Measurements from ENCODE around the gene FOXD1. TPM values are rescaled to one million over a fixed set of nuclear protein-coding genes. Genes with fewer than 3 reads are reported as not detected.

The FOXD1 gene
- total RNA-seq, 2 donors from 2014 or later = 0.17 to 0.24 TPM

DNA sequence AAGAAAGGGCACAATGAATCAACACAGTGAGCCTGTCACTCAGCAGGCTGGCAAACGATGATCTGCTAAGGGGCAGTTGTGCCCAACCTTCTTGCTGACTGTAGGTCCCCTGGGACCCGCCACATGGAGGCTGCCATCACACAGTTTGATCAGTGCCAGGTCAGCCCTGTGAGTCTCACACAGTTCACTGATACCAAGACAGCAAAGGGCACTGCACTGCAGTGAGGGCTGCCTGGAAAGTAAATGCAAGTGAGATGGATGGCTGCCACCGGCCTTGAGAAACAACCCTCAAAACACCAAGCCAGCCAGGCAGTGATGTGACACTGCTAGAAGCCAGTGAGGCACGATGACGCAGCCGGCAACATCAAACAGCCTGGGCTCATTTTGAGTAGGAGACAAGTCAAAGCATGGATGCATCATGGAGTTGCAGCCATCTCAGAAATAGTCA lies 30.3 kb downstream of the FOXD1 start:
- no peak overlapping the region for H3K4me3 ChIP-seq
- no peak overlapping the region for H3K9ac ChIP-seq (ENCODE audit: low read depth in 2 of 2, low read length in 2 of 2)
- no peak overlapping the region for H3K27ac ChIP-seq
- DNase-seq = no peak
- TF ChIP-seq, protein P1, sequence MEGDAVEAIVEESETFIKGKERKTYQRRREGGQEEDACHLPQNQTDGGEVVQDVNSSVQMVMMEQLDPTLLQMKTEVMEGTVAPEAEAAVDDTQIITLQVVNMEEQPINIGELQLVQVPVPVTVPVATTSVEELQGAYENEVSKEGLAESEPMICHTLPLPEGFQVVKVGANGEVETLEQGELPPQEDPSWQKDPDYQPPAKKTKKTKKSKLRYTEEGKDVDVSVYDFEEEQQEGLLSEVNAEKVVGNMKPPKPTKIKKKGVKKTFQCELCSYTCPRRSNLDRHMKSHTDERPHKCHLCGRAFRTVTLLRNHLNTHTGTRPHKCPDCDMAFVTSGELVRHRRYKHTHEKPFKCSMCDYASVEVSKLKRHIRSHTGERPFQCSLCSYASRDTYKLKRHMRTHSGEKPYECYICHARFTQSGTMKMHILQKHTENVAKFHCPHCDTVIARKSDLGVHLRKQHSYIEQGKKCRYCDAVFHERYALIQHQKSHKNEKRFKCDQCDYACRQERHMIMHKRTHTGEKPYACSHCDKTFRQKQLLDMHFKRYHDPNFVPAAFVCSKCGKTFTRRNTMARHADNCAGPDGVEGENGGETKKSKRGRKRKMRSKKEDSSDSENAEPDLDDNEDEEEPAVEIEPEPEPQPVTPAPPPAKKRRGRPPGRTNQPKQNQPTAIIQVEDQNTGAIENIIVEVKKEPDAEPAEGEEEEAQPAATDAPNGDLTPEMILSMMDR (IDR thresholded peaks at IDR 0.05) = no peak
- no peaks in the 10 kb centered on the region for H3K36me3 ChIP-seq
- peaks cover 57% of the 10 kb centered on the region for H3K27me3 ChIP-seq
- H3K4me1 ChIP-seq = no peaks in the 10 kb centered on the region
- intact Hi-C loops (cut with DNase I) = no loop called here
- no peaks in the 10 kb centered on the region for H3K9me3 ChIP-seq

DNA sequence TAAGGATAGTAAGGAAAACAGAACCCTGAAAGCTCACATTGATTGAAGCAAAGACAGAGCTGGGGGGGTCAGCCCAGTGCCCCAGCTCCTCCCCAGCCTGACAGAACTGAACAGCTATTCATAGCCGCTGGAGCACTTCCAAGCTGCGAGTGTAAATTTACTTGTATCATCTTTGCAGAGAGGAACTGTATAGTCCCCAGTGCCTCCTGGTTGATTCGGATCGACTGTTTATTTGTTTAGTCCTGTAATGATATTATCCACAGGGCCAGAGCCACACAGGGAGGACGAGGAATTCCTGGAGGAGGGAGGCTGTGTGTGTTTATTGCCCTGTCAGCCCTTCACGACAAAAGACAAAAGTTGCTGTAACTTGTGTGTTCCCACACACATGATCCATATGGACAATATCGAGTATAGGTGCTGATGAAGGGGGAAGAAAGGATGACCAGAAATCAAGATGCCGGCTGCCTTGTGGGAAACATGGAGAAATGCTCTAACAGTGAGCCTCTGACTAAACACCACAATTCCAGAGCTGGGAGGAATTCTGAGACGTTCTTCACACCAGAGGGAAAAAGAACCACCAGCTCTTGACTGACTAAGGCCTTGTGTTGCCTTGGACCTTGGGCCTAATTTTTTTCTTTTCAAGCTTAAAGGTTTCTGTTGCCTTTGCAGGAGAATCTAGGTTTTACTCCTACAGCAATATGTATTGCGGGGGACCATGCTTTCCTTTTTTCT lies 31.1 kb downstream of the FOXD1 start:
- H3K36me3 ChIP-seq = no peaks in the 10 kb centered on the region
- no peak for DNase-seq
- no peak overlapping the region for H3K9ac ChIP-seq (ENCODE audit: low read depth in 2 of 2, low read length in 2 of 2)
- peaks cover 57% of the 10 kb centered on the region for H3K27me3 ChIP-seq
- no peaks in the 10 kb centered on the region for H3K9me3 ChIP-seq
- no peak overlapping the region for H3K4me3 ChIP-seq
- TF ChIP-seq, protein P1 (IDR thresholded peaks at IDR 0.05) = no peak
- H3K27ac ChIP-seq = no peak overlapping the region
- H3K4me1 ChIP-seq = no peaks in the 10 kb centered on the region
- intact Hi-C loops (cut with DNase I) = no loop called here

DNA sequence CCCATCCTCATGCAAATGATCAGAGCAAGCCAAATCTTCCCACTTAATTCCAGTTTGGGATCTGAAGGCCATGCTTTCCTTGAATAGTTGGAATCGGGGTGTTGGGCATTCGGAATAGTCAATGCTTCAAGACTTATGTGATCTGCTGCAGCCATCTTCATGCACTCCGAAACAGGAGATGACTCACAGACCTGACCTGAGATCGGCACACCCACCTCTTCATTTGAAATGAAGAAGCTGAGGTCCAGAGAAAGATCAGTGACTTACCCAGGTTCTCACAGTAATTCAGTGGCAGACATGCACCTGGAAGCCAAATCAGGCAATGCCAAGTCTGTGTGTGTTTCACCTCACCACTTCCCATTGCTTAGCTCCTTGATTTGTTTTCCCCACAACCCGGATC lies 33.0 kb downstream of the FOXD1 start:
- DNase-seq = no peak
- H3K27me3 ChIP-seq = peaks cover 41% of the 10 kb centered on the region
- intact Hi-C loops (cut with DNase I) = no loop called here
- H3K27ac ChIP-seq = no peak overlapping the region
- H3K4me1 ChIP-seq = no peaks in the 10 kb centered on the region
- H3K9ac ChIP-seq (ENCODE audit: low read depth in 2 of 2, low read length in 2 of 2) = no peak overlapping the region
- TF ChIP-seq, protein P1 (IDR thresholded peaks at IDR 0.05) = no peak
- no peaks in the 10 kb centered on the region for H3K9me3 ChIP-seq
- no peak overlapping the region for H3K4me3 ChIP-seq
- H3K36me3 ChIP-seq = no peaks in the 10 kb centered on the region

DNA sequence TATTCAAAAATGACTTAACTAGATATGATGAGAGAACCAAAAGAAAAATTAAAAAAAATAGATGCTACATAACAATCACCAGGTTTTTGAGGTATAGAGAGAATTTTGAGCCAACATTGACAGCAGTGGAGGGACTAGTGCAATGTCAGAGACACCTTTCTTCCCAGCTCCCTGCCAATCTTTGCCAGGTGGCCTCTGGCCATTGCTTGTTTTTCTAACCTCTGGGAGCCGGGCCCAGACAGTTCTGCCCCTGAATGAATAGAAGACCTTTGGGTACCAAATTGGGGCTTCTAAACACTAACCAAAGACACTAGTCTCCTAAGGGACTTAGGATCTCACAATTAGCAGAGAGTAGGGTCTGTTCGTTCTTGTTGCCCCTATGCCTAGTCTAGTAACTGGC lies 33.4 kb downstream of the FOXD1 start:
- H3K27me3 ChIP-seq = peaks cover 37% of the 10 kb centered on the region
- no peaks in the 10 kb centered on the region for H3K4me1 ChIP-seq
- H3K4me3 ChIP-seq = no peak overlapping the region
- H3K27ac ChIP-seq = no peak overlapping the region
- no peaks in the 10 kb centered on the region for H3K9me3 ChIP-seq
- no peaks in the 10 kb centered on the region for H3K36me3 ChIP-seq
- intact Hi-C loops (cut with DNase I) = no loop called here
- no peak overlapping the region for H3K9ac ChIP-seq (ENCODE audit: low read depth in 2 of 2, low read length in 2 of 2)
- TF ChIP-seq, protein P1 (IDR thresholded peaks at IDR 0.05) = no peak
- DNase-seq = no peak

DNA sequence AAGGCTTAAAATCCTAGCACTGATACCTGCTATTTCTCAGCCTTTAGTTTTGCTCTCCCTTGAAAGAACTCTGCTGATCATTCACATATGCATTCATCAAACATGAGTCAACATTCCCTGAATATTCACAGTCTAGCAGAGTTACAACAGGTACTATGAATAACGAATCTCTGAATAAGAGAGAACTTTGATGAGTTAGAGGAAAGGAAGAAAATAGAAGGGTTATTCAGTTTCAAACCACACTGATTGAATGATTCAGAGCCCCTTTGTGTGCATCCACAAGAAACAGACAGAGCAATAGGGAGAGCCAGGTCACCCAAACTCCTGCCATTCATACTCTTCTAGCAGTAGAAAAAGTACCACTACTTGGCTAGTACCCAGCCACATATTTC lies 36.0 kb downstream of the FOXD1 start:
- no peak overlapping the region for H3K27ac ChIP-seq
- no peaks in the 10 kb centered on the region for H3K4me1 ChIP-seq
- H3K27me3 ChIP-seq = peaks cover 12% of the 10 kb centered on the region
- no peak for DNase-seq
- intact Hi-C loops (cut with DNase I) = no loop called here
- H3K9me3 ChIP-seq = no peaks in the 10 kb centered on the region
- no peak overlapping the region for H3K9ac ChIP-seq (ENCODE audit: low read depth in 2 of 2, low read length in 2 of 2)
- TF ChIP-seq, protein P1 (IDR thresholded peaks at IDR 0.05) = no peak
- H3K36me3 ChIP-seq = no peaks in the 10 kb centered on the region
- H3K4me3 ChIP-seq = no peak overlapping the region
